Esophagus squamous epithelium (tissue), 4 donors: ENCODE data around the gene CLSTN2.

Experiments used
- CTCF ChIP-seq, 6 experiments: fragments of 450-650 bp in 4 of 6; fragments of 200-600 bp in 2 of 6; sonication (generic) in 2 of 6; IDR thresholded peaks; one replicate each; pipeline ENCODE4 v1.5.1; 2016 to 2019; ENCODE audit warnings: antibody characterized with exemption in 6 of 6, mild to moderate bottlenecking in 4 of 6, moderate library complexity in 4 of 6
- POLR2A ChIP-seq, 4 donors: fragments of 450-650 bp; IDR thresholded peaks; one replicate each; pipeline ENCODE4 v1.6.1; 2017; ENCODE audit warnings: antibody characterized with exemption in 4 of 4, mild to moderate bottlenecking in 4 of 4, moderate library complexity in 3 of 4

GRCh38 chr3:140011611-140012277, 76.8 kb downstream of the CLSTN2 start:
- TF ChIP-seq CTCF (IDR thresholded peaks at IDR 0.05) (no peak), POLR2A (IDR thresholded peaks at IDR 0.05) (no peak)
